HCT116 (cell line): ENCODE results near the gene ACOX3. TPM values are rescaled to one million over a fixed set of nuclear protein-coding genes. Genes with fewer than 3 reads are reported as not detected.

Source experiments
- ATAC-seq: fragments of 200-7000 bp; cut with Tn5 transposase; 2 replicates; pipeline ENCODE4 v1.9.1; 2020; ENCODE audit warnings: mild to moderate bottlenecking, moderate library complexity
- BruUV-seq: library from RNA; stranded (reverse); fragments of 400-500 nt; replicated peaks from 2 replicates; lab custom pipeline; 2021; lab: Mats Ljungman, UMichigan
- CTCF ChIA-PET: fragments of 300-600 bp; sonication (Branson Sonifier 250); formaldehyde crosslinking; loops from one replicate; lab custom pipeline; 2021; ENCODE audit warnings: antibody characterized with exemption; lab: Charles Lee
- POLR2A ChIA-PET: fragments of 300-600, 350-600 bp; sonication (Branson Sonifier 250); formaldehyde crosslinking; loops from one replicate; lab custom pipeline; 2021; ENCODE audit warnings: antibody characterized with exemption; lab: Charles Lee
- RAD21 ChIA-PET, 2 experiments: fragments of 300-600 bp; sonication (Branson Sonifier 250); formaldehyde crosslinking; loops; one replicate each; lab custom pipeline; 2023; ENCODE audit warnings: low total read pairs in 2 of 2; ENCODE audit not compliant: uncharacterized antibody in 2 of 2, unreplicated experiment in 2 of 2, low non-redundant PET in 1 of 2; lab: Charles Lee
- DNase-seq: peaks from one replicate; pipeline ENCODE4 v3.0.0-alpha.2; 2010; ENCODE audit warnings: low read depth, low spot score
- H2AFZ ChIP-seq: fragments of 200-600 bp; shearing (Covaris generic), sonication (generic); 2 replicates; pipeline ENCODE4 v1.6.1; 2017; ENCODE audit warnings: low read depth, mixed run types, mixed read lengths, antibody characterized with exemption, low read length; ENCODE audit not compliant: poor library complexity, severe bottlenecking
- H3K27ac ChIP-seq: 2 replicates; pipeline ENCODE4 v1.5.1; 2012; ENCODE audit warnings: low read depth, low read length
- H3K27me3 ChIP-seq: fragments of 200-600 bp; sonication (generic); 2 replicates; pipeline ENCODE4 v1.6.1; 2016; ENCODE audit warnings: mixed run types, low read length, mixed read lengths; ENCODE audit not compliant: insufficient read depth
- H3K36me3 ChIP-seq, 2 experiments: fragments of 200-500 bp in 1 of 2; fragments of 200-600 bp in 1 of 2; sonication (Bioruptor generic) in 1 of 2; sonication (generic) in 1 of 2; 2 replicates each; pipeline versions ENCODE4 v1.5.1 to v1.6.1; 2014 to 2016; ENCODE audit warnings: low read length in 2 of 2, inconsistent platforms in 1 of 2, mixed read lengths in 1 of 2, mixed run types in 1 of 2; ENCODE audit not compliant: insufficient read depth in 2 of 2, control insufficient read depth in 1 of 2
- H3K4me1 ChIP-seq, 2 experiments: fragments of 200-600 bp in 1 of 2; sonication (generic) in 1 of 2; 2 replicates each; pipeline versions ENCODE4 v1.5.1 to v1.6.1; 2012 to 2017; ENCODE audit warnings: low read length in 2 of 2, inconsistent platforms in 1 of 2, mild to moderate bottlenecking in 1 of 2, mixed read lengths in 1 of 2, mixed run types in 1 of 2, moderate library complexity in 1 of 2; ENCODE audit not compliant: insufficient read depth in 2 of 2, control insufficient read depth in 1 of 2
- H3K4me2 ChIP-seq: fragments of 200-600 bp; sonication (generic); 2 replicates; pipeline ENCODE4 v1.6.1; 2017; ENCODE audit warnings: mixed run types, low read length, mixed read lengths
- H3K4me3 ChIP-seq, 2 experiments: fragments of 200-600 bp in 1 of 2; sonication (generic) in 1 of 2; replicated peaks in 1 of 2; 2 replicates each; pipeline ENCODE4 v1.5.1; 2011 to 2016; ENCODE audit warnings: low read length in 2 of 2, control low read depth in 1 of 2, low read depth in 1 of 2, mild to moderate bottlenecking in 1 of 2, mixed read lengths in 1 of 2, mixed run types in 1 of 2
- H3K79me2 ChIP-seq: fragments of 200-600 bp; sonication (generic); 2 replicates; pipeline ENCODE4 v1.6.1; 2017; ENCODE audit warnings: mild to moderate bottlenecking, mixed run types, low read length, moderate library complexity, mixed read lengths; ENCODE audit not compliant: insufficient read depth
- H3K9ac ChIP-seq: fragments of 200-600 bp; sonication (generic); 2 replicates; pipeline ENCODE4 v1.6.1; 2016; ENCODE audit warnings: low read length, mixed read lengths
- H3K9me2 ChIP-seq: fragments of 200-600 bp; sonication (generic), shearing (Covaris generic); 2 replicates; pipeline ENCODE4 v1.6.1; 2017; ENCODE audit warnings: mixed run types, mild to moderate bottlenecking, moderate library complexity; ENCODE audit not compliant: insufficient read depth
- H3K9me3 ChIP-seq, 2 experiments: fragments of 200-500 bp in 1 of 2; fragments of 200-600 bp in 1 of 2; sonication (Bioruptor generic) in 1 of 2; sonication (generic) in 1 of 2; 2 replicates each; pipeline ENCODE4 v1.6.1; 2014 to 2017; ENCODE audit warnings: low read length in 2 of 2, mixed read lengths in 2 of 2, inconsistent platforms in 1 of 2, low read depth in 1 of 2, mild to moderate bottlenecking in 1 of 2, mixed run types in 1 of 2, moderate library complexity in 1 of 2; ENCODE audit not compliant: control insufficient read depth in 1 of 2, insufficient read depth in 1 of 2
- H4K20me1 ChIP-seq: fragments of 200-600 bp; sonication (generic), shearing (Covaris generic); 2 replicates; pipeline ENCODE4 v1.6.1; 2017; ENCODE audit warnings: mixed run types, mild to moderate bottlenecking, moderate library complexity; ENCODE audit not compliant: insufficient read depth
- CTCF ChIP-seq, 3 experiments: fragments of 200-600 bp in 1 of 3; sonication (generic) in 1 of 3; IDR thresholded peaks in 2 of 3; conservative IDR thresholded peaks in 1 of 3; 2 replicates each; pipeline ENCODE4 v1.5.1; 2012 to 2017; ENCODE audit warnings: low read depth in 2 of 3, low read length in 2 of 3, antibody characterized with exemption in 1 of 3, borderline replicate concordance in 1 of 3, control low read depth in 1 of 3, mild to moderate bottlenecking in 1 of 3, mixed read lengths in 1 of 3, mixed run types in 1 of 3, moderate library complexity in 1 of 3; ENCODE audit not compliant: insufficient read depth in 1 of 3
- EZH2phosphoT487 ChIP-seq: fragments of 200-600 bp; IDR thresholded peaks from 2 replicates; pipeline ENCODE4 v1.6.1; 2018; ENCODE audit warnings: antibody characterized with exemption, borderline replicate concordance
- JUND ChIP-seq: IDR thresholded peaks from 2 replicates; pipeline ENCODE4 v1.6.1; 2012
- POLR2AphosphoS5 ChIP-seq: IDR thresholded peaks from 2 replicates; pipeline ENCODE4 v1.6.1; 2011; ENCODE audit warnings: mild to moderate bottlenecking, low read depth, low read length, moderate library complexity
- SIN3A ChIP-seq: IDR thresholded peaks from 2 replicates; pipeline ENCODE4 v1.6.1; 2012; ENCODE audit warnings: low read depth
- SP1 ChIP-seq: IDR thresholded peaks from 2 replicates; pipeline ENCODE4 v1.6.1; 2012; ENCODE audit warnings: low read depth
- ZNF274 ChIP-seq: fragments of 200-500 bp; sonication (Bioruptor generic); IDR thresholded peaks from 2 replicates; pipeline ENCODE4 v1.6.1; 2014; ENCODE audit warnings: mild to moderate bottlenecking, low read depth, low read length, inconsistent platforms
- intact Hi-C: fragments of 100-400 bp; cut with micrococcal nuclease; formaldehyde crosslinking; loops from 2 replicates; pipeline ENCODE4 v1.10.0; 2022
- total RNA-seq: library from RNA; stranded (reverse); gene quantifications from one replicate; pipeline ENCODE4 v1.2.1, GENCODE V29; 2021; ENCODE audit not compliant: unreplicated experiment

The ACOX3 gene
- total RNA-seq, 1 experiment from 2014 or later: 16.9 TPM

- TF ChIP-seq CTCF (IDR thresholded peaks at IDR 0.05 in 2 of 3, conservative IDR thresholded peaks at IDR 0.05 in 1 of 3; ENCODE audit: borderline replicate concordance in 1 of 3, insufficient read depth in 1 of 3, low read depth in 2 of 3, low read length in 2 of 3): no peak
- no peak for TF ChIP-seq POLR2AphosphoS5
- TF ChIP-seq ZNF274: no peak
These were observed 66.5 kb downstream of the ACOX3 start (continued) for GRCh38 chr4:8373973-8374545.

GRCh38 chr4:8373270-8373972 lies 67.1 kb downstream of the ACOX3 start:
- no TSS peak for BruUV-seq
- H3K4me2 ChIP-seq: no peak overlapping the region
- no peaks in the 10 kb centered on the region for H3K27me3 ChIP-seq
- intact Hi-C loops: no loop called here
- no peaks in the 10 kb centered on the region for H3K4me1 ChIP-seq
- DNase-seq (no peak), ATAC-seq (no peak)
- no peak for TF ChIP-seq EZH2phosphoT487
- TF ChIP-seq JUND: no peak
- TF ChIP-seq SP1: no peak
- no peak for TF ChIP-seq SIN3A
- H4K20me1 ChIP-seq: no peaks in the 10 kb centered on the region
- no peaks in the 10 kb centered on the region for H3K36me3 ChIP-seq
- H3K9ac ChIP-seq: no peak overlapping the region
- no peaks in the 10 kb centered on the region for H3K9me2 ChIP-seq
- H3K4me3 ChIP-seq: no peak overlapping the region
- H3K9me3 ChIP-seq: no peaks in the 10 kb centered on the region
- H2AFZ ChIP-seq: no peak overlapping the region
- ChIA-PET POLR2A (no interaction called here), CTCF (no interaction called here), RAD21 (no interaction called here)
- no peak overlapping the region for H3K27ac ChIP-seq
- no peaks in the 10 kb centered on the region for H3K79me2 ChIP-seq
